K562 (cell line): ENCODE results near the gene SNTG2. TPM values are rescaled to one million over a fixed set of nuclear protein-coding genes. Genes with fewer than 3 reads are reported as not detected.

Experiments
- DDX20 ChIP-seq: fragments of 450-650 bp; IDR thresholded peaks from 2 replicates; pipeline ENCODE4 v1.6.1; 2016; ENCODE audit warnings: missing genetic modification characterization, low read depth, mild to moderate bottlenecking, missing compliant biosample characterization, moderate library complexity
- GATA2 ChIP-seq: sonication (generic); formaldehyde crosslinking; IDR thresholded peaks from 2 replicates; pipeline ENCODE4 v1.4.0; 2020; ENCODE audit warnings: mild to moderate bottlenecking, missing genetic modification reagents
- HDGF ChIP-seq: fragments of 450-650 bp; IDR thresholded peaks from 2 replicates; pipeline ENCODE4 v1.6.1; 2016
- HMG20A ChIP-seq: fragments of 450-650 bp; formaldehyde crosslinking; conservative IDR thresholded peaks from 2 replicates; pipeline ENCODE4 v1.4.0; 2020; ENCODE audit warnings: mild to moderate bottlenecking, mixed read lengths
- IRF9 ChIP-seq: fragments of 450-650 bp; IDR thresholded peaks from 2 replicates; pipeline ENCODE4 v1.6.1; 2016; ENCODE audit warnings: missing biosample characterization, missing genetic modification characterization
- MIER1 ChIP-seq: fragments of 450-650 bp; IDR thresholded peaks from 2 replicates; pipeline ENCODE4 v1.6.1; 2016; ENCODE audit warnings: antibody characterized with exemption, mild to moderate bottlenecking, low read depth
- MTA2 ChIP-seq: fragments of 450-650 bp; IDR thresholded peaks from 2 replicates; pipeline ENCODE4 v1.6.1; 2016; ENCODE audit warnings: low read depth
- NFYB ChIP-seq: IDR thresholded peaks from 2 replicates; pipeline ENCODE4 v1.6.1; 2011; ENCODE audit warnings: mild to moderate bottlenecking, moderate library complexity; ENCODE audit not compliant: insufficient read length; ENCODE audit errors: extremely low read depth
- PHTF2 ChIP-seq: fragments of 250-450 bp; sonication (Bioruptor Pico); IDR thresholded peaks from 2 replicates; pipeline ENCODE4 v1.5.0; 2021; ENCODE audit warnings: mild to moderate bottlenecking
- ZFP91 ChIP-seq: sonication (generic); formaldehyde crosslinking; IDR thresholded peaks from 2 replicates; pipeline ENCODE4 v1.8.0; 2022; ENCODE audit warnings: mild to moderate bottlenecking, missing genetic modification reagents
- ZNF57 ChIP-seq: fragments of 450-650 bp; formaldehyde crosslinking; IDR thresholded peaks from 2 replicates; pipeline ENCODE4 v1.4.0; 2020; ENCODE audit warnings: mild to moderate bottlenecking, moderate library complexity
- ZNF639 ChIP-seq, 2 experiments: fragments of 200-800 bp in 1 of 2; sonication (Bioruptor generic) in 1 of 2; sonication (generic) in 1 of 2; formaldehyde crosslinking in 1 of 2; IDR thresholded peaks in 1 of 2; conservative IDR thresholded peaks in 1 of 2; 2 replicates each; pipeline versions ENCODE4 v1.5.0 to v1.6.1; 2016 to 2020; ENCODE audit warnings: missing compliant biosample characterization in 1 of 2, missing genetic modification characterization in 1 of 2, missing genetic modification reagents in 1 of 2
- polyA plus RNA-seq, 8 experiments: library from polyadenylated mRNA; depleted of rRNA in 4 of 8; stranded (reverse) in 5 of 8; unstranded in 3 of 8; fragments of >200 nt; fragmentation: Nextera tagmentation in 2 of 8; fragmentation: Illumina TruSeq in 1 of 8; extraction: Ambion mirVana in 2 of 8; extraction: Trizol in 1 of 8; gene quantifications; 2 replicates each; pipeline versions ENCODE4 v1.2.1 to v1.2.3, GENCODE V29; 2011 to 2014; ENCODE audit warnings: inconsistent platforms in 1 of 8, missing spikeins in 1 of 8
- total RNA-seq, 7 experiments: library from RNA; depleted of rRNA in 6 of 7; stranded (reverse); fragments of >200 nt in 6 of 7; fragmentation: Illumina TruSeq in 2 of 7; extraction: Trizol in 2 of 7; gene quantifications; 2 replicates each; pipeline versions ENCODE4 v1.2.1 to v1.2.3, GENCODE V29; 2011 to 2021; ENCODE audit warnings: low replicate concordance in 1 of 7

Gene SNTG2
- total and polyA plus RNA-seq, 9 of the 15 experiments (the other 6 are each of a cell fraction or from before 2014, with no cell fraction given), result not detected

GRCh38 chr2:1033069-1033468, 82.4 kb downstream of the SNTG2 start (continued):
- TF ChIP-seq ZNF639 (CRISPR knock-in tag; conservative IDR thresholded peaks at IDR 0.05 in 1 of 2, IDR thresholded peaks at IDR 0.05 in 1 of 2) (no peak), MIER1 (no peak), MTA2 (no peak), ZNF57 (no peak), DDX20 (tag) (no peak), IRF9 (no peak), GATA2 (CRISPR knock-in tag) (no peak), HDGF (no peak), HMG20A (CRISPR knock-in tag) (no peak), PHTF2 (CRISPR knock-in tag) (no peak), NFYB (no peak), ZFP91 (CRISPR knock-in tag) (no peak)
